HCT116 (cell line): Measurements from ENCODE around the gene ADGRV1.

Source experiments
- EZH2 ChIP-seq: fragments of 200-600 bp; sonication (generic); IDR thresholded peaks from 2 replicates; pipeline ENCODE4 v1.6.1; 2017; ENCODE audit warnings: antibody characterized with exemption, mixed run types
- EZH2phosphoT487 ChIP-seq: fragments of 200-600 bp; IDR thresholded peaks from 2 replicates; pipeline ENCODE4 v1.6.1; 2018; ENCODE audit warnings: antibody characterized with exemption, borderline replicate concordance
- RAD21 ChIP-seq: IDR thresholded peaks from 2 replicates; pipeline ENCODE4 v1.6.1; 2012; ENCODE audit warnings: low read depth, mild to moderate bottlenecking
- TF ChIP-seq, protein P1 (sequence below), 3 experiments: fragments of 200-600 bp in 1 of 3; sonication (generic) in 1 of 3; IDR thresholded peaks in 2 of 3; conservative IDR thresholded peaks in 1 of 3; 2 replicates each; pipeline ENCODE4 v1.5.1; 2012 to 2017; ENCODE audit warnings: low read depth in 2 of 3, low read length in 2 of 3, antibody characterized with exemption in 1 of 3, borderline replicate concordance in 1 of 3, control low read depth in 1 of 3, mild to moderate bottlenecking in 1 of 3, mixed read lengths in 1 of 3, mixed run types in 1 of 3, moderate library complexity in 1 of 3; ENCODE audit not compliant: insufficient read depth in 1 of 3
- TF ChIP-seq, protein P2 (sequence below): IDR thresholded peaks from 2 replicates; pipeline ENCODE4 v1.6.1; 2012

DNA sequence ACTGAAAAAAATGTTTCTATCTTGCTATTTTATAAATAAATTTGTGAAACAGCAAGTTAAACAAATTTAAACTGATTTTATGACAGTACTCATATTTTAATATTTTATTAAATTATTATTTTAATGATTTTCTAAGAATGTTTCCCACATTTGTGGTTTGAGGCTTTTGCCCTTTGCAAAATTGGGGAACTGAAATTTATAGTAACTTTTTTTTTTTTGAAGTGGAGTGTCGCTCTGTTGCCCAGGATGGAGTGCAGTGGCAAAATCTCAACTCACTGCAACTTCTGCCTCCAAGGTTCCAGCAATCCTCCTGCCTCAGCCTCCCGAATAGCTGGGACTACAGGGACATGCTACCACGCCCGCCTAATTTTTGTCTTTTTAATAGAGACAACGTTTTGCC is 7.2 kb upstream of the ADGRV1 start:
- TF ChIP-seq RAD21: no peak
- no peak for TF ChIP-seq EZH2
- TF ChIP-seq, protein P1, sequence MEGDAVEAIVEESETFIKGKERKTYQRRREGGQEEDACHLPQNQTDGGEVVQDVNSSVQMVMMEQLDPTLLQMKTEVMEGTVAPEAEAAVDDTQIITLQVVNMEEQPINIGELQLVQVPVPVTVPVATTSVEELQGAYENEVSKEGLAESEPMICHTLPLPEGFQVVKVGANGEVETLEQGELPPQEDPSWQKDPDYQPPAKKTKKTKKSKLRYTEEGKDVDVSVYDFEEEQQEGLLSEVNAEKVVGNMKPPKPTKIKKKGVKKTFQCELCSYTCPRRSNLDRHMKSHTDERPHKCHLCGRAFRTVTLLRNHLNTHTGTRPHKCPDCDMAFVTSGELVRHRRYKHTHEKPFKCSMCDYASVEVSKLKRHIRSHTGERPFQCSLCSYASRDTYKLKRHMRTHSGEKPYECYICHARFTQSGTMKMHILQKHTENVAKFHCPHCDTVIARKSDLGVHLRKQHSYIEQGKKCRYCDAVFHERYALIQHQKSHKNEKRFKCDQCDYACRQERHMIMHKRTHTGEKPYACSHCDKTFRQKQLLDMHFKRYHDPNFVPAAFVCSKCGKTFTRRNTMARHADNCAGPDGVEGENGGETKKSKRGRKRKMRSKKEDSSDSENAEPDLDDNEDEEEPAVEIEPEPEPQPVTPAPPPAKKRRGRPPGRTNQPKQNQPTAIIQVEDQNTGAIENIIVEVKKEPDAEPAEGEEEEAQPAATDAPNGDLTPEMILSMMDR (IDR thresholded peaks at IDR 0.05 in 2 of 3, conservative IDR thresholded peaks at IDR 0.05 in 1 of 3; ENCODE audit: borderline replicate concordance in 1 of 3, insufficient read depth in 1 of 3, low read depth in 2 of 3, low read length in 2 of 3): no peak
- TF ChIP-seq, protein P2, sequence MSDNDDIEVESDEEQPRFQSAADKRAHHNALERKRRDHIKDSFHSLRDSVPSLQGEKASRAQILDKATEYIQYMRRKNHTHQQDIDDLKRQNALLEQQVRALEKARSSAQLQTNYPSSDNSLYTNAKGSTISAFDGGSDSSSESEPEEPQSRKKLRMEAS: no peak
- TF ChIP-seq EZH2phosphoT487: no peak
